GM19351 (cell line): ENCODE data around the gene PTPN21.
A peak's percentile ranks its signal among the peaks of the same experiment; 100 is the strongest.
"Not testable (repeated sequence)": the region's sequence is repeated elsewhere in the genome, so short reads cannot be mapped to it uniquely, and the experiment has no call there.

Experiments
- ATAC-seq: cut with Tn5 transposase; IDR thresholded peaks from one replicate; pipeline ENCODE4 v1.9.1; 2021; ENCODE audit warnings: mild to moderate bottlenecking, moderate library complexity; ENCODE audit not compliant: unreplicated experiment

Gene PTPN21

DNA sequence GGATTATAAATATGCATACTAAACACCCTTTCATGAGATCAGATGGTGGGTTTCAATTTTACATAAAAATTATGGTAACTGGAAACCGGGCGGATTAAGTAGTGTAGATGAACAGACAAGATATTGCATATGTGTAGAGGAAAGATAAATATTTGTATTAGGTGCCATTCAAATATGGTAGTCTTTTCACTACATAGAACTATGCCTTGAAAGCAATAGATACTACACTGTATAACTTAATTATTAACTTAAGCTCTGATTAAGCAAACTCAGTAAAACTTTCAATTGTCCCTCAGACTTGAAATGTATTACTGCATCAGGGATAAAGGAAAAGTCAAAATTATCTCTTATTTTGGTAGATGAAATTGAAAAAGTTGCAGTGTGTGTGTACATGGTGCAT, 1.9 kb downstream of the PTPN21 start:
- ATAC-seq, result no peak

DNA sequence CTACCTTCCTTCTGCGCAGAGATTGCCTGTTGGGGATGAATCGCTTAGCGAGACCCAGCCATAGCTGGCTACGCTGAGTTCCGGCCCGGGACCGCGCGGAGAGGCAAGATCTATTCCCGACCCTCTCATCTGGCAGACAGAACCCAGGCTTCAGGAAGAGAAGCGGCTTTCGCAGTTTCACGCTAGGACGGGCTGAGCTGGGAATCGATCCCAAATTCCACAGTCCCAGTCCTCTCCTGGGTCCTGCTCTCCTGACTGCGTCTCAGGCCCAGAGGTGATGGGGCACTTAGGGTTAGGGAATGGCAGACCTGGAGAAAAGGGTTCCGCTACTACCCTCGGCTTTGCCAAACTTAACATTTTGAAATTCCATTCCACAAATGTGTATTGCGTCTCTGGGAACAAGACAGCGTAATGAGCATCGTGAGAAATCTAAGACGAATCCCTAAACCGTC, 2.8 kb downstream of the PTPN21 start:
- ATAC-seq, result no peak

DNA sequence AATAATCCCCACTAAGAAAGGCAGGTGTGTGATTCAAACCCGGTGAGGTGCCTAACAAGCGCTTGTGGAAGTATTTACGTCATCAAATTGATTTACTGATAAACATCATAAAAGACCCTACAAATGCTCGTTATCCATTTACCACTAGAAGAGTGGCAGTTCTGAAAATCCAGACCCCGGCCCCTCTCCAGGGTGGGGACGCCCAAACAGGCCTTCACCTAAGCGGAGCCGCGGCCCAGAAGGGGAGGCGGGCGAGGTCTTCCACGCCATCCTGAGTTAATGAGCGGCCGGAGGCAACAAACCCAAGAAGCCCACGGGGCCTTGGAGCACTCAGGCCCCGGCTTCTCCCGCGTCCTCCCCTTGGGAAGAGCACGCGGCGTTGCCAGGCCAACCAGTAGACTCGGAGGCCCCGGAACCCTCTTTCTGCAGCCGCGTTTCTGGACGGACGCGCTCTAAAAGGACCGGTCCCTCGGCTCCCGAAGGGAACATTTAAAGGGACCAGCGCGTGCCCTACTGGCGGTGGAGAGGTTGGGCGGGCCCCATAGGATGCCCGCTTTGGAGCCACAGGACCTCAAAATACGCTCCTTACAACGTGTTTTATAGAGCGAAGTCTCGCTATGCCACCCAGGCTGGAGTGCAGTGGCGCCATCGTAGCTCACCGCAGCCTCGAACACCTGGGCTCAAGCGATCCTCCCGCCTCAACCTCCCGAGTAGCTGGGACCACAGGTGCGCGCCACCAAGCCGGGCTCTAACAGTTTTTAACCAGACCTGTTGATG, 3.5 kb downstream of the PTPN21 start:
- ATAC-seq, result peak; percentile 40

DNA sequence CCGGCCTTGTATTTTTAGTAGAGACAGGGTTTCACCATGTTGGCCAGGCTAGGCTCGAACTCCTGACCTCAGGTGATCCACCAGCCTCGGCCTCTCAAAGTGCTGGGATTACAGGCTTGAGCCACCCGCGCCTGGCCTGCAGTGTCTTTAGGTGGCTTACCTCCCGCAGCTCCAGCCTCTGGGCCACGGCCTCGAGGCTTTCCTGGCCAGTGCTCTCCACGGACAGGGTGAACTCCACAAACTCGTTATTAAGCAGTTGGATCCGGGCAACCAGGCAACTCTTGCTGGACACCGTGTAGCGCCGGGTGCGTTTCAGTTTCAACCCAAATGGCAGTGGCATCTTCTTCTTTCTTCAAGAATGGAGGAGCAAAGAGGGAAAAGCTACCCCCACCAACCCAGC, 4.7 kb downstream of the PTPN21 start:
- no peak for ATAC-seq

DNA sequence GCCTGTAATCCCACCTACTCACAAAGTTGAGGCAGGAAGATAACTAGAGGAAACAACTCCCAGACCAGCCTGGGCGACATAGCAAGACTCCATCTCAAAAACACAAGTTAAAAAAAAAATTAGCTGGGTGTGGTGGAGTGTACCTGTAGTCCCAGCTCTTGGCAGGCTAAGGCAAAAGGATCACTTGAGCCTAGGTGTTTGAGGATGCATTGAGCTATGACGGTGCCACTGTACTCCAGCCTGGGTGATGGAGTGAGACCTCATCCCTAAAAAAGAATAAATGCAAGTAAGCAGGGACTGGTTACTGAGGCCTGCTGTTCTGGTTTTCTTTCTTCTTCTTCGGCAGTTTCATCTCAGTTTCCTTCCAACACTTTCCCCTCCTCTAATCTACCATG, 7.4 kb downstream of the PTPN21 start:
- ATAC-seq, result no peak

DNA sequence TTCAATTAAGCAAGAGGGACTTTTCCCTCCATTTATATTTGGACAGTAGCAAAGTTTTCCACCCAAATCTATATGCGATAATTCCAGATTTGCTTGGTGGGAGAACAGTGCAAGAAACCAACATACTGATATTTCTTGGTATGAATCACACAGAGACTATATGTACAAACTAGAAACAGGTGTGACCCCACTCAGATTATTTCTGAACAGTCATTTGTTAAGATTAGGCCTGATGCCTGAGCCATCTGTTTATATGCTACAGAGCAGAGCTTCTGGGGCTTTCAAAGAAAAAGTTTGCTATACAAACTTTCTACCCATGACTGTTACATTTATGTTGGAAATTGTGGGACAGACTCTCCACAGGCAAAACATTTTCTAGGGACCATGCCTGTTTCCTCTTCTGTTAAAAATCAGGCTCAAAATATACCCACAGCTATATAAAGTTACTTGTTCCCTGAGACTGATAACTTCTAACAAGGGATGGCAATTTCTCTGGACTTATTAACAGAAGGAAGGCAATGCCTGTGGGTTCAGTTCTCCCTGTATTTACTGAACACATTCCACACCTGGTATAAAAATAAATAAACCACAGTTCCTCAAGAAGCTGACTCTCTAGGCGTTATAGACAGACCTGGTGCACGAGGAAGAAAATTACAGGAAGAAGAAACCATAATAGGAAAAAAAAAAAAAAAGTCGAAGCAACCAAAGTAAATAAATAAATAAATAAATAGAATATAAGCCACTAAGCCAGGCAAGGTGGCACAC, 8.0 kb downstream of the PTPN21 start:
- peak; percentile 62 for ATAC-seq

DNA sequence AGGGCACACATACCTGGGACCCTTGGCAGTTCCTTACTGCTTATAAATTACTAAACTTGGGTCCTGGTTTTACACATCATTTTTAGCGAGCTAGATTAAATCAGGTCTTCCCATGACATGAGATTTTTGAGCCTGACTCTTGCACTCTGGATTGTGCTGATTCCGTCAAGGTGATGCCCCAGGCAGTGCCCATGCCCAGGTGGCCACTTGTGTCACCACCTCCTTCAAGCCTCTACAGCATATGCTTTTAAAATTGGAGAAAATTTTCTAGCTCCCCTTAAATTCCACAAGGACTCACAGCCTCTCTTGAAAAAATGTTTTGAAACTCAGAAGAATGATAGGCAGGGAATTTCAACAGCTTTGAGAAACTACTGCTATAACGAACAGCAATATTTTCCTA, 9.6 kb downstream of the PTPN21 start:
- ATAC-seq, result no peak

DNA sequence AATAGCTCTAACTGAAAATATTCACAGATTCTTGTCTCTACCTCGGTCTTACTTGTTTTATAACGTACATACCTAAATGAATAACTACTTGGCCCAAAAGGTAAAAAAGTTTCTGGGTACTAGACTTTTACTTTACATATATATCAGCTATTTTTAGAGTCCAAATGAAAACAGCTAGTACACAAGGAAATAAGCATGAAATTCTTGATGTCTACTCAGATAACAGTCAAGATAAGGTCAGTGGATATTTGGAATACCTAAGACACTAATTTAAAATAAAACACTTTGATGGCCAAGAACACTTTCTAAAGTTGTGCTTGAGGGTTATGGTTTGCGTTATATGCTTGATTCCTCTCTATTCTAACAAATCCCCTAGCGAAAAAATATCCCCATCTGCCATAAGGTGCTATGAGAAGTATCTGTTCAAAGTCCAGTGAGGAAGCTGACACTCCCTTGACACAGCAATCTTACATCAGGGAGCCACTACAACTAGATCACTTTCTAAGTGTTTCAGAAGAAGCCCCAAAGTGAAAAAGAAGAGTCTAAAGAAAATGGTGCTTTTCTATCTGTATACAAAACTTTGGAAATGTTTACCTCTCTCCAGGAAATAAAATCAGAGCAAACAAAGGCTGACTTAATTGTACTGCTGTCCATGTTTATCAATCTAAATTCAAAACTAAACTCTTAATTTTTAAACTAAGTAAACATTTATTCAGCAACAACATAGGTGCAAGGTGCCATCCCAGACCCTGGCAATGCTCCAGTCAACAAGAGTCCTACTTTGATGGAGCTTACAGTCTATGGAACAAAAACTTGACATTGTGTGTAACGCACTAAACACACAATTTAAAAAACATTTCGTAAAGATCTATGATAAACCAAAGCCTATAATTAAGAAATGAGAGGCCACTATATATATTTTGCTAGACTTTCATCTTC, 11.7 kb downstream of the PTPN21 start:
- ATAC-seq, result no peak

DNA sequence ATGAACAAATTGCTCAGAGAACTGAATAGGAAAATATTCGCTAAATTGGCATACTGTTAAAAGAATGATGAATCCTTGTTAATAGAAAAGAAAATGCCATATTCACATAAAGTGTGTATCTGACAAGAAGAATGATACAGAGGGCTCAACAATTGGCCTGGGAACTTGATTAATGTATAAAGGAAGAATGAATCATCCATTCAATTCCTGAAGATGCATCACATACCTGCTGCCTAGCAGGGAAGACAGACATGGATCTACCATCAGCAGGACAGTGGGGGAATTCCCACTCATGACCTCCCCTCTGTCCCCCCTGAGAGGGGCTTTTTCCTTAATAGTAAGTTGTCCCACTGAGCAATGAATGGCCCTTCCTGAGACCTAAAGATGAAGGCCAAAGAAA, 13.5 kb downstream of the PTPN21 start:
- no peak for ATAC-seq

DNA sequence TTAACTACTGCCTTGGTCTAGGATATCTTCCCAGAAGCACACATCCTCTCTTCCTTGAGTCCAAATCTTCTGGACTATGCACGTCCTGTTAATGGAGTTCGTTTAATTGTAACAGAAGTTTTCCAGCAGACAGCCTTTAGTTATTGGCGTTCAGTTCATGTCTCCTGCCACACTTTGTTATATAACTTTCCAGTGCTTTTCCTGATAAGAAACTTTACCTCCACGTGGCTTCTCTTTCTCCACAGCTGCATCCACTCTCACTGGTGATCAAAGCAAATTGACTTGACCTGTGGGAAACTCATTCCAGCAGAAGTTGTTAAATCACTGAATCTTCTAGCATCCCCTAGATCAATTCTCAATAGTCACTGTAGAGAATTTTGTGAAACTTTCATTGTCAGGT, 19.0 kb downstream of the PTPN21 start:
- no peak for ATAC-seq

DNA sequence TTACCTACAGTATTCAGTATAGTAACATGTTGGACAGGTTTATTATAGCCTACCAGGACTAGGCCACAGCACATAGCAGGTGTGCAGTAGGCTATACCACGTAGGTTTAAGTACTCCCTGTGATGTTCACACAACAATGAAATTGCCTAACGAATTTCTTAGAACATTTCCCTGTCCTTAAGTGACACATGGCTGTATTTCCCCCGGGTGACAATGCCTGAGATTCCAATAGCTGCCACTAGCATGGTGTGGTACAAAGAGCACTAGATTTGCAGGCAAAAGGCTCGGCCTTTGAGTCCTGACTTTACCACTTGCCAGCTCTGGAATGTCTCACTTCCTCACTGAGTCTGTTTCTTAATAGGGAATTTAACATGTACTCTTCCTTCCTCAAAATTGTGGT, 19.7 kb downstream of the PTPN21 start:
- ATAC-seq, result peak; percentile 68

DNA sequence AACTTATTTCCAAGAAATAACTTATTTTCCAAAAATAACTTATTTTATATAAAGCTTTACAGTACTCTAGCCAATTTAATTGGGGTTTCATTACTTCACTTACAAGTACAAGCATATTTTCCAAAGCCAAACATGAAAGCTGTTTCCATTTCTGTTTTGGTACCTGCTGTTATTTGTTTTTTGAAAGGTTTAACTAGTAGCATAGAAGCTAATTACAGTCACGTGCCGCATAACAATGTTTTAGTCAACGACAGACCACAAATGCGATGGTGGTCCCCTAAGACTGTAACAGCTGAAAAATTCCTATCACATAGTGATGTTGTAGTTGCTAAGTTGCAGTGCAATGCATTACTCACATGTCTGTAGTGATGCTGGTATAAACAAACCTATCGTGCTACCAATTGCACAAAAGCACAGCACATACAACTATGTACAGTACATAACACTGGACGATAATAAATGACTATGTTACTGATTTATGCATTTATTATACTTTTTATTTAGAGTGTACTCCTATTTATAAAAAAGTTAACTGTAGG, 21.7 kb downstream of the PTPN21 start:
- ATAC-seq, result no peak

DNA sequence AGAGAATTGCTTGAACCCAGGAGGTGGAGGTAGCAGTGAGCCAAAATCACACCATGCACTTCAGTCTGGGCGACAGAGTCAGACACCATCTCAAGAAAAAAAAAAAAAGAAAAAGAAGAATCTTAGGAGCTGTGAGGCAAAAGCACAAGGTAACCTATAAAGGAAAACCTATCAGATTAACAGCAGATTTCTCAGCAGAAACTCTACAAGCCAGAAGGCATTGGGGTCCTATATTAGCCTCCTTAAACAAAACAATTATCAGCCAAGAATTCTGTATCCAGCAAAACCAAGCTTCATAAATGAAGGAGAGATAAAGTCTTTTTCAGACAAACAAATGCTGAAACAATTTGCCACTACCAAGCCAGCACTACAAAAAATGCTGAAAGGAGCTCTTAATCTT, 24.9 kb downstream of the PTPN21 start:
- not testable (repeated sequence) for ATAC-seq

DNA sequence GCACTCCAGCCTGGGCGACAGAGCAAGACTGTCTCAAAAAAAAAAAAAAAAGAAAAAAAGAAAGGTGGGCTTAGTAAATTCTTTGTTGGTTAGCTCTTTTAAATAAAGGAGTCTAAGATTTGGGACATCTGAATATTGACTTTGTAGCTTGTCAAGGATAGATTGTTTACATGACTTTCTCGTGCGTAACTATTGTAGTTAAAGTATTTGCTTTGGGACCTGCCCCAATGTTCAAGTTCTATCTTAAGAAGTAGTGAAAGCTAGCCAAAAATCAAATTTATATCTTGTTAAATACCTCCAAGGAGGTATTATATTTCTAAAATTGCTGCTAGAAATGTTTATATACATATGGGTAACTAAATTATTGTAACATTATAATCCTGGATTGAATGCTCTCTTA, 32.4 kb downstream of the PTPN21 start:
- ATAC-seq, result no peak

DNA sequence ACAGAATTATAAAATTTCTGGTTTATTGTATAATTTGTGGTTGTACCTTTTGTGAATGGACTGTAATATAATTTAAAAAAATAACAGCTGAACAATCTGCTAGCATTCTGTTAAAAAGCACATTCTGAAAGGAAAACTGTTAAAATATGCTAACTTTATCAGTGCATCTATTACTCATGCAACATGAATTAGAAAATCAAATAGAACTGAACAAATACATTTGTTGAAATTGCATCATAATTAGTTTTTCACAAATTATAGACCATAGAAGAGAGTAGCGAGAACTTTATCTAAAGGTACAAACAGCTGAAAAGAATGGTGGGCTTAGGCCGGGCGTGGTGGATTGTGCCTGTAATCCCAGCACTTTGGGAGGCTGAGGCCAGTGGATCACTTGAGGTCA, 33.0 kb downstream of the PTPN21 start:
- no peak for ATAC-seq

DNA sequence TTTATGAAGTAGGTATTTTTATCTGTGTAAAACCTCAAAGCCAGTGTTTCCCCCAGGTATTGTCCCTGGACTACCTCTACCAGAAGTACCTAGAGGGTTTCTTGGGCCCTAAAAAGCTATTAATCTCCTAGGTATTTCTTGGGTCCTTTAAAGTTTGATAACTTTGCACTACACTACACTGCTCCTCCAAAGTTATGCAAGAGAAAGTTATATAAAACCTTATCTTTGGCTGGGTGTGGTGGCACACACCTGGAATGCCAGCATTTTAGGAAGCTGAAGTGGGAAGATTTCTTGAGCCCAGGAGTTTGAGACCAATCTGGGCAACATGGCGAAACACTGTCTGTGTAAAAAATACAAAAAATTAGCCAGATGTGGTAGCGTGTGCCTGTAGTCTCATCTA, 34.9 kb downstream of the PTPN21 start:
- no peak for ATAC-seq

DNA sequence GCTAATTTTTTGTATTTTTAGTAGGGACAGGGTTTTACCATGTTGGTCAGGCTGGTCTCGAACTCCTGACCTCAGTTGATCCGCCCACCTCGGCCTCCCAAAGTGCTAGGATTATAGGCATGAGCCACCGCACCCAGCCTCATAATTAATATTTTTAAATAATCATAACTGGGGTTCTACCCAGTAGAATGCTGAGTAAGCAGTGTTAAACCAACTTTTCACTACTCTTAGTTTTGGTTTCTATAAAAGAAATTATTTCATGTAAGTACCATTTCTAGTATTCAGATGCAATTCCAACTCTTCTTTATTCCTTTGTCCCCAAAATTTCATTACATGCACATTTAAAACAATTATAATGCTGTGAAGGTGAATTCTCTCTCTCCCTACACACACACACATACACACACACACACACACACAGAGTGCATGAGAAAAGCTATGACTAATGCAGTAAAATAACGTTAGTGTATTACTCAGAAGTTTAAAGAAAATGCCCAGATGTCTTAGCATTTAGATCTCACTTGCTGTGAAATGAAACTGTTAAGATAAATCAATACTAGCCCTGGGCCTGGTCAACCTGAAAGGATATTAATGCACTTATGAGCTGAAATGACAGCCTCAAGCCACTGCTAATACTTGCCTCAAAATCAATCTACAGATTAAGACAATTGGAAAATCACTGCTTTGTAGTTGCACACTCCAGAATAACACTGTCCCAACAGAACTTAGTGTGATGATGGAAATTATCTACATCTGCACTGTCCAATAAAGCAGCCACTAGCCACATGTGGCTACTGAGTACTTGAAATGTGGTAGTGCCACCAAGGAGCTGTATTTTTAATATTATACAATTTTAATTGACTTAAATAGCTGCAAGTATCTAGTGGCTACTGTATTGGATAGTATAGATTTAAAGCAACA, 36.0 kb downstream of the PTPN21 start:
- no peak for ATAC-seq

DNA sequence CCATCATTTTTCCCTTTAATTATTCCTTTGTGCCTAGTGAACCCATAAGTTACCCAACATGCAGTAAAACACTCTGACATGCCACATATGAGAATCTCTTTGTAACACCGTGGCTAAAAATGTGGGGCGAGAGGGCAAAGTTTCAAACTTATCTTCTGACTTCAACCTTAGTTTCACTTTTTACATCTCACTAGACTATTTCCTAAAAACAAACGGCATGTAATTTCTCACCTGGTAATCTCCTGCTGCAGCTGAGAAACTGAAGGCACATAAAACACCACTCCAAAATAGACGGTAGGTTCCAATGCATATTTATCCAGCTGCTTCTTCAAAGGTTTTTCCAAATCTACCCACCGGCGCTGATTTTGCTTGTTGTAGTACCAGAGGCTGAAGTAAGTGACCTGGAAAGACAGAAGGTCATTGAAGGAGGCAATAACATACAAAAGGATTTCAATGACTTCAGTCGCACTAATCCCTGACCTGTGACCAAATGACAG, 37.9 kb downstream of the PTPN21 start:
- peak; percentile 54 for ATAC-seq

DNA sequence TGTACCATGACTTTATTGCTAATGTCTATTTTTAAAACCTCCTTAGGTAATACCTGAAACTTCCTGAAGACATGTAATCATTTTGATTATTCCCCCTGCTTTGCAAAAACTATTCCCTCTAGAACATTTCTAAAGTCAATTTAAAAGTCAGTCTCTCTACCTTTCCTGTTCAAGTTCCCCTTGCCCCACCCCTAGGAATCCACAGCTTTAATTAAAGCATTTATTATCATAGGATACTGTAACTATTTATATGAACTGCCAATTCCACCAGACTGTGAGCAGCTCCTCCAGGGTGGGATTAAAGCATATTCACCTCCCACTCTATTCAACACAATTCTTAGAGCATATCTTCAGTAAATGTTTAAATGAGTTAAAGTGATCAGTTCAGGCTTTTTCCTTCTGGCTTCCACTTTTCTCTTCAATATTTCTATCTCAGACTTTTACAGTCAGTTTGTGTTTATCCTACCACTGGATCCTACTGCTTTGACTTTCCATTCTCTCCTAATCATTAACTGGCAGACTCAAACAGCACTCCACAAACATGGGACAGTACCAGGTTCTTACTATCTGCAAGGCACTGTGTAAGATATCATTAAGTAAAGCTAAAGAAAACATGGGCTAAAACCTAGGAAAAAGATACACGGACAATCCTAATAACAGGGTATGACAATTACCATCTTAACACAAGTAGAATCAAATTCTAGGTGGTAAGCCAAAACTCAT, 39.1 kb downstream of the PTPN21 start:
- ATAC-seq, result no peak
